Retina (tissue), 1 donor: ENCODE measurements around the gene DDX3Y.

Source experiments
- DNase-seq: peaks from one replicate; pipeline ENCODE4 v3.0.0-alpha.2; 2016

DDX3Y gene

DNA sequence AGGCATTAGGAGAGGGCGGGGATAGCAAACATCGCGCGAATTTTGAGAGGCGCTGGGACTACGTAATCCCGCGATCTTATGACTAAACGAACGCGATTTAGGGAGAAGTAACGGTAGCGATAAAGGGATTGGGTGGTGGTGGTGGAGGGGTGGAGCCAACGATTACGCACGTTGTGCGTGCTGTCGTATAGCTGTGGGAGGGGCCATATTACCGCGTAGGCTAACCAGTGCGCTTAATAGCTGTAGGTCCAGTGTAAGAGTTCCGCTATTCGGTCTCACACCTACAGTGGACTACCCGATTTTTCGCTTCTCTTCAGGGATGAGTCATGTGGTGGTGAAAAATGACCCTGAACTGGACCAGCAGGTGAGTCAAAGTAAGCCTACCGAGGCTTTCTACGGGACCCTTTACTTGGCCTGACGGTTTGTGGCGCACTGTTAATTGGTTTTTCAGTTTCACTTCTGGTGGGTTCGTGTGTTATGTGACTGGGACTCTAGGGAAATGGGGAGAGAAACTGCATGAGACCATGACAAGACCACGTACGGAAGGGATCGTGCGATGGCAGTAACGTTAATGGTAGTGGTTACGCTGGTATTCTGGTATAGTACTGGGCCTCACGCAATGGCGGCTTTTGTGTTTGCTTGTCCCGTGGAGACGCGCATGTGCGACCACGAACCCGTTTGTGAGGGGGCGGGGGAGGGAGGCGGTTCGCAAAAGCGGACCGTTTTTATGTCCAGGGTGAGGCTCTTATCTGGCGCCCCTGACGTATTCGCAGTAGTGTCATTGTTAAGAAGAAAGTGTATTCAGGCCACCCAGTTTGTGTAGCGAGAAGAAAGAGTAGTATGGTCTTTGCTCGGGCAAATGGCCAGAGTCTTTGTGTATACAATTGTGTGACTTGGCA lies at the start of gene DDX3Y:
Gene DDX3Y, plus strand, starts transcription at position 251 of the 899 bp plus-strand sequence. Its CDS starts 69 bp downstream, at position 320.
- no peak for DNase-seq

DNA sequence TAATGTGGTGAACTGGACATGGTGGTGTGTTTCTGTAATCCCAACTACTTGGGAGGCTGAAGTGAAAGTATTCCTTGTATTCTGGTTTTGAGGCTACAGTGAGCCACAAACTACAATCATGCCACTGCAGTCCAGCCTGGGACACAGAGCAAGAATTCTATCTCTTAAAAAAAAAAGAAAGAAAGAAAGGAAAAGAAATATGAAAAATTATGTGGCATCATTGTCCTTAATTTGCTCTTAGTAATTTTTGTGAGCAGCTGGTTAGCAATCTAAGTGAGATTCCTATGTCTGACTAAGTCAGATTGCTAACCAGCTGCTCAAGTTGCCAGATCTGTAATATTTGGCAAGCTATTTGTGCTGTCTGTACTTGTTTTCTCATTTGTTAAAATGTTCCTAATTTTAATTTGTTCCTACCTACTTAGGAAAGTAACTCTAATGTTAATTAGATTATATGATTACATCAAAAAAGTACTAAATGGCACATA lies 48.8 kb upstream of the DDX3Y start:
- no peak for DNase-seq

DNA sequence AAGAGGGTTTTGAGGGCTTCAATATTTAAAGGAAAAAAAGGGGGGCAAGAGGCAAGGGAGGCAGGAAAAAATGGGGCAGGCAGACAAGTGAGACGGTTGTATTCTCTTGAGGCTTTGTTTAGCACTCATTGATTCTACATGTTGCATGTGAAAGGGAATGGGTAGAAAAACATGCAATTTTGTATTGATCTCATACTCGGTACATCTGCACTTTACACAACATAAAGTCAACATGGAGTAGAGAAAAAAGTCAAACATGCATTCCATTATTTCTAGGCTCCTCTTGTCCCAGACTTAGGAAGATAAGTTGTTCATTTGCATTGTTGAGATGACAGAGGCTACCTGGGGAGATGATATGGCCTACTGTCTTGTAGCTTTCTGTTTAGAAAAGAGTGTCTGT lies 36.7 kb upstream of the DDX3Y start:
- no peak for DNase-seq

DNA sequence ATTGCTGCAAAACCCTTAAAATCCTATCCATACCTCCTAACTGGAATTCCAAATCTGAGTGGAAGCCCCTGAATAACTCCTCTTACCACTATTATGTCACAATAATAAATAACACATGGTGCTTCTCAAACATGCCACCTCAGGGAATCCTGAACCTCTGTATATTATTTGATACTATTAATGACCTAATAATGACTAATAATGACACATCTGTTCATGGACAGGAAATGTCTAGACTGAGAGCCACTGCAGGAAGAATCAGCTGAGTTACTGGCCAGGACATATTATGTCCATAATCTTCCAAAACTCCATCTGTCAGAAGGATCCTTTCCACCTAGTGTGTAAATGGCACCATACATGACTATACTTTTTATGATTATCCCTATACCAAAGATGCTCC lies 7.7 kb upstream of the DDX3Y start:
- no peak for DNase-seq

DNA sequence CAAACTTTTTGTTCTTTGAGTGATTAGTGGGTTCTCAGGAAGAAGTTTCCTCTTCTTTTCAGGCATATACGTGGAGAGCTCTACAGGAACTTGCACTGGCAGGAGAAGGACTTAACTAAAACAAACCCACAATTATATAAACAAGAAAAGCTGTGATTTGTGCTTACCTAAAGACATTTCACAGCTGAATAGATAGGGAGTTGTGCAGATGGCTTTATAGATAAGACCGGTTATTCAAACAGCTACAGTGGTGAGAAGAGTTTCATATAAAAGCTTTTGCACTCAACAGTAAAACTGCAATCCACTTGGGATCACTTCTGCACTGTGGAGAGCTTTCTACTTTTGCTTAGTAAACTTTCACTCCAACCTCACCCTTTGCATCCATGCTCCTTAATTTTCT lies 6.1 kb upstream of the DDX3Y start:
- no peak for DNase-seq

DNA sequence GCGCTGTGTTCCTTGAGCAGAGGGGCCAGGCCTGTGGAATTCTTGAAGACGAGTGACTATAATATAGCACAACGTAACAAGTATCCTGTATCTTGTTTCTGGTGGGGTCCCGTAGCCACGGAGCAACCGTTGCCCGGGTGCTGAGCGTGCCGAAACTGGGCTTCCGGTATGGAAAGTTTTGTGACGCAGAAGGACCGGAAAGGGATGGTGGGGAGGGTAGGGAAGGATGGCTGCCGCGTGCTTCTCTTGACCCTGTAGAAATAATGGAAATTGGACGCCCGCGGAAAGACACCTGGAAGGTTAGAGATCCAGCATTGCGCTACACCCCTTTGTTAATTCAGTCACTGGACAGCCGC lies 827 bp downstream of the DDX3Y start:
- DNase-seq = no peak

DNA sequence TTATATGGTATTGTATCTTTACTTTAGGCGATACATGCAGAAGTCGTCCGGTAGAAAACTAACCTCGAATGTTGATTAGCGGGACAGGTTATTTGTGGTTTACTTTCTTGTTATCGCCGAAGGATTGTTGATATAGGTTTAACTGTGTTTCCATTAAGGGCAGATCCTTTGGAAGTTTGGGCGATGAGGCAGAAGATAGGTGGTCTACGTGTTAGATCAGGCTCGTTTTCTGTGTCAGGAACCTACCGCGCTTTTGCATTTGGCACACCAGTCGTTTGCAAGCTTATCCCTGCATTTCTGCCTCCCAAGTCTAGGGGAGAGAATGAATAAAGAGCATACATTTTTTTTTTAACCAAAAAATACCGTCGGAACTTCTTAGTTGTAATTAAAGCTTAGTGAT lies 1.2 kb downstream of the DDX3Y start:
- DNase-seq = no peak

DNA sequence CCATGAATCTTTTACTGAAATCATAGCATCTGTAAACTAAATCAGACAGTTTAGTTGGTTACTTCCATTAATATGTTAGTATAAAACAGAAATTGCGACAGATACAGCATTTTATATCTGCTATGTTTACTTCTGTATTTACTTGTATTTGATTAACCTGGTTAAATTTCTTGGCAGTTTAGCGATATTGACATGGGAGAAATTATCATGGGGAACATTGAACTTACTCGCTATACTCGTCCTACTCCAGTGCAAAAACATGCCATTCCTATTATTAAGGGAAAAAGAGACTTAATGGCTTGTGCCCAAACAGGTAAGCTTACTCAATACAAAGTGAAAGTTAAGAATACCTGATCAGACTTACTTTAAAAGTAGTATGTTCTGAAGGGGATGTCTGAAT lies 8.9 kb downstream of the DDX3Y start:
- no peak for DNase-seq

DNA sequence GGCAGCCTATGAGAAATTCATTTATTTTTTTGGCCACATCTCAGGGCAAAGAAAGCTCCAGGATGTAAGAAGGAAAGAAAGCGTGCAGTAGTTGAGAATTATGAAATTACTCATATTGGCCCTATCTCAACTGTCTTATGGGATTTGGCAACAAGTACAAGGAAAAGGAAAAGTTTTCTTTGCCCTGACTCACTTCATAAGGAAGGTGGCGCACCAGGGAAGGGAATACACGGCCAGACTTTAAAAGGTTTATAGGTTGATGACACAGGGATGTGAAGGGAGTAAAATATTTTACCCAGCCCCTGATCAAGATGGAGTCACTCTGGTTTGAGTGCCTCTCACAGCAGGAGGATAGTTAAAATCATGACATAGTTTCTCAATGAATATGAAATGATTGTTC lies 23.4 kb downstream of the DDX3Y start:
- no peak for DNase-seq

DNA sequence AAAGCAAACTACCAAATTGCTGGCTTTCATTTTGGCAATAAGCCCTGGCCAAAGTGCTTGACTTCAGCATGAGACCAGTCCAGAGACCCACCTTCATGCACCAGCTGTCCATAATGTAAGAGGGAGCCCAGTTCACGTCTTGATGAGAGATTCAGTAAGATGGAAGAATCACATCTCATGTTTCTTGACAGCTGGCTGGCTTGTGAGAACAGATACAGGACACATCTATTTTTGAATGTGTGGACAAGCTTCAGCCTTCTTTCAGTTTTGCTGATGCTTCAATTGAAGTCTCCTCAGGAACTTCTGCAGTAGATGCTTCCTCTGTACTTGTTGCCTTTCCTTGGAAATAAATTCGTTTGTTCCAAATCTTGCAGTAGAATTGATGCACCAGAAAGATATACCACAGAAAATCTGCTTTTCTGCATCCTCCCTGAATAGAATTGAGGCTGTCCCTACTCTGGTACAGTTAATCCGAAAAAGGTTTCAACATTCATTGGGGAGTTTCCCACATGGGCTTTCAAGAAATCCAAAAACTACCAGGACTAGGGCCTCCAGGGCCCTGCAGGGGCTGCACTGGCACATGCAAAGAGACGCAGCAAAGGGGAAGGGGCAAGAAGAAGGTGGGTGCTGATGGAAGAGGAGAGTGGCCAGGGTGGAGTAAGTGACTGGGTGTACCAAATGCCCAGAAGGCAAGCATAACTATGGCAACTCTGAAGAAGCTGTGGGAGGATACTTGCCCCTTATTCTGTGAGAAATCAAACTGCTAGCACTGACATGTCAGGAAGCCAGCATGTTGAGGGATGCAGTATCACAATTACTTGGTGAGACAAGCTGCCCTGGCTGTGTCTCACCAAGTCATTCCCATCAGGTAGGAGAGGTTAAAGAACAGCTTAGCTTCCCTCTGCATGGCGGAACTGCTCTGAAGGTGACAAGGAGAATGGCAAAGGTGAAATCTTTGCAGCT lies 37.3 kb downstream of the DDX3Y start:
- DNase-seq = no peak
